HG02763 (cell line): ENCODE data around the gene ACAA1.
"Not testable (repeated sequence)": the region's sequence is repeated elsewhere in the genome, so short reads cannot be mapped to it uniquely, and the experiment has no call there.

Source experiments
- ATAC-seq: cut with Tn5 transposase; IDR thresholded peaks from one replicate; pipeline ENCODE4 v1.9.1; 2021; ENCODE audit warnings: mild to moderate bottlenecking, moderate library complexity; ENCODE audit not compliant: unreplicated experiment

ACAA1 gene

GRCh38 chr3:38137615-38138348 is 855 bp upstream of the ACAA1 start:
- peak; percentile 0 for ATAC-seq

GRCh38 chr3:38136393-38136776 is 542 bp downstream of the ACAA1 start:
- ATAC-seq = no peak

GRCh38 chr3:38135621-38136277 is 1.2 kb downstream of the ACAA1 start:
- not testable (repeated sequence) for ATAC-seq

- ATAC-seq = not testable (repeated sequence)
Measured at GRCh38 chr3:38134517-38135143, 2.3 kb downstream of the ACAA1 start.

- ATAC-seq = no peak
Measured at GRCh38 chr3:38133557-38134405, 3.1 kb downstream of the ACAA1 start.

- no peak for ATAC-seq
Measured at GRCh38 chr3:38133209-38133556, 3.7 kb downstream of the ACAA1 start.

- no peak for ATAC-seq
Measured at GRCh38 chr3:38131621-38132369, 5.1 kb downstream of the ACAA1 start.

- no peak for ATAC-seq
Measured at GRCh38 chr3:38130631-38131065, 6.3 kb downstream of the ACAA1 start.

GRCh38 chr3:38129058-38129457 is 7.9 kb downstream of the ACAA1 start:
- ATAC-seq = no peak

- no peak for ATAC-seq
Measured at GRCh38 chr3:38128303-38128655, 8.6 kb downstream of the ACAA1 start.

GRCh38 chr3:38127611-38128302 is 9.2 kb downstream of the ACAA1 start:
- no peak for ATAC-seq

GRCh38 chr3:38126121-38126892 is 10.6 kb downstream of the ACAA1 start:
- no peak for ATAC-seq

GRCh38 chr3:38125305-38126120 is 11.4 kb downstream of the ACAA1 start:
- no peak for ATAC-seq

- ATAC-seq = no peak
Measured at GRCh38 chr3:38124324-38125122, 12.4 kb downstream of the ACAA1 start.

GRCh38 chr3:38122712-38123290 is 14.1 kb downstream of the ACAA1 start:
- ATAC-seq = no peak

GRCh38 chr3:38121832-38122461 is 15.0 kb downstream of the ACAA1 start:
- ATAC-seq = no peak

GRCh38 chr3:38121451-38121831 is 15.5 kb downstream of the ACAA1 start:
- no peak for ATAC-seq
